Activated T-helper 1 cell treated with anti-CD3 and anti-CD28 coated beads, Interleukin-2, amount 50 U/mL, for 16 hours (primary cell): ENCODE data around the gene GPR17.

Experiments used
- DNase-seq, 2 donors: peaks; one replicate each; pipeline ENCODE4 v3.0.0-alpha.2; 2020; ENCODE audit warnings: low read depth in 1 of 2, low spot score in 1 of 2

GPR17 gene

DNA sequence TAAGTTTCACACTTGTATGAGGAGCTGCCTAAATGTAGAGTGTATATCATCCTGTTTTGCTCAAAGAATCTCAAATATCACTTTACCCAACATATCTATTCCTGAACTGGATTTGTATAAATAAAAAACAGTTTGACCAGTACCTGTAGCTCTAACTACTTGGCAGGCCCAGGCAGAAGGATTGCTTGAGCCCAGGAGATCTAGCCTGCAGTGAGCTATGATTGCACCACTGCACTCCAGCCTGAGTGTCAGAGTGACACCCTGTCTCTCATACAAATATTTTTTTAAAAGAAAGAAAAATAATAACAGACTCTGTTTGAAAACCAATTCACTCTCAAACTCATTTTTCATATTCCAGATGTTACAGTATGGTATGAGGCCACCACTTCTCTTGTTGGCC is 37.1 kb downstream of the GPR17 start:
- no peak for DNase-seq

GRCh38 chr2:127683757-127684156 is 37.8 kb downstream of the GPR17 start:
- no peak for DNase-seq

- DNase-seq, result no peak
Measured at GRCh38 chr2:127685410-127686080, 39.6 kb downstream of the GPR17 start.

- DNase-seq, result no peak
Measured at GRCh38 chr2:127688405-127688804, 42.5 kb downstream of the GPR17 start.

DNA sequence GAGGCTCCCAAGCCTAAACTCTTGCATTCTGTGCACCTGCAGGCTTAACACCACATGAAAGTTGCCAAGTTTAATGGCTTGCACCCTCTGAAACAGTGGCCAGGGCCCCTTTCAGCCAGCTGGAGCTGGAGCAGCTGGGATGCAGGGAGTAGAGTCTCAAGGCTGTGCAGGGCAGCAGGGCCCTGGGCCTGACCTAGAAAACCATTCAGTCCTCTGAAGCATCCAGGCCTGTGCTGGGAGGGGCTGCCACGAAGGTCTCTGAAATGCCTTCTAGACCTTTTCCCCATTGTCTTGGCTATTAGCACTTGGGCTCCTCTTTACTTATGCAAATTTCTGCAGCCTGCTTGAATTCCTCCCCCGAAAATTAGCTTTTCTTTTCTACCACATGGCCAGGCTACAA is 44.7 kb downstream of the GPR17 start:
- no peak for DNase-seq

DNA sequence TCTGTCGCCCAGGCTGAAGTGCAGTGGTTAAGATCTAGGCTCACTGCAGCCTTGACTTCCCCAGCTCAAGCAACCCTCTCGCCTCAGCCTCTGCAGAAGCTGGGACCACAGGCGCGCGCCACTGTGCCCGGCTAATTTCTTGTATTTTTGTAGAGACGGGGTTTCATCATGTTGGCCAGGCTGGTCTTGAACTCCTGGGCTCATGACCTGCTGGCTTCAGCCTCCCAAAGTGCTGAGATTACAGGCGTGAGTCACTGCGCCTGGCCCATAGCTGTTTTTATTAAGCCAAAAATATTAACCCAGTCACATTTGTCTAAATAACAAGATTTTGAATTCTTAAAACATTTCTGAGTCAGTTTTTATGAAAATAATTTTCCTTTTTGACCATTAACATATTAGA is 49.0 kb downstream of the GPR17 start:
- DNase-seq, result no peak

- no peak for DNase-seq
Measured at GRCh38 chr2:127695491-127696472, 49.8 kb downstream of the GPR17 start.

GRCh38 chr2:127697482-127698180 is 51.7 kb downstream of the GPR17 start:
- no peak for DNase-seq

GRCh38 chr2:127698553-127699355 is 52.8 kb downstream of the GPR17 start:
- DNase-seq, result no peak

- DNase-seq, result no peak
Measured at GRCh38 chr2:127700527-127701192, 54.7 kb downstream of the GPR17 start.

- DNase-seq, result peak; percentile 80 to 87
Measured at GRCh38 chr2:127701193-127701650, 55.3 kb downstream of the GPR17 start, which contains the start of gene SFT2D3. SFT2D3 (plus strand) TSS chr2:127701497; CDS start chr2:127701529, 32 bp downstream.

- DNase-seq, result peak; percentile 61 to 74
Measured at GRCh38 chr2:127701651-127702394, 55.9 kb downstream of the GPR17 start.
